ENCODE measurements around the gene CEPT1. TPM values are rescaled to one million over a fixed set of nuclear protein-coding genes. Genes with fewer than 3 reads are reported as not detected.

The CEPT1 gene
- polyA plus RNA-seq, 1 of the 3 experiments (the other 2 are of a cell fraction): 11.6 TPM

DNA sequence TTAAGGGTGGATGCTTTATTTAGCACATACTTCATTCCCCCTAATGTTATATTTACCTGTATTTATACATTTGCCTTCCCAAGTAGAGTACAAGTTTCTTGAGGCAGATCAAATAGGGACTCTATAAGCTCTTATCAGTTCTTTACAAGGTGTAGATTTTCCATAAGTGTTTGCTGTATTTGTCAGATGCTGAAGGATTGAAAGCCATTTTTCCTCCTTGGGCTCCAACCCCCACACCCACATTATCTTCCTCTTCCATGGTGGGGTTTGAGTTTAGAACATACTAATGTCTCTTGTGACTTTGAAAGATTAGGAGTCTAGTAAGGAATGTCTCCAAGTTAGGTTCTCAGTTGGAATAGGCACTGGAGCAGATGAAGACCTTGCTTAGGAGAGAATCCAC, 85.1 kb downstream of the CEPT1 start:
- Histone ChIP-seq H3K36me3 (replicated peaks in 1 of 2; ENCODE audit: control insufficient read depth in 1 of 2, insufficient read depth in 2 of 2, low read length in 1 of 2) (no peaks in the 10 kb centered on the region), H3K9me2 (no peaks in the 10 kb centered on the region), H2AFZ (ENCODE audit: low read depth) (no peak overlapping the region), H3K9me3 (no peaks in the 10 kb centered on the region), H3F3A (replicated peaks; ENCODE audit: insufficient read depth) (peaks cover 19% of the 10 kb centered on the region), H3K4me1 (ENCODE audit: control insufficient read depth in 1 of 2, insufficient read depth in 2 of 2, low read depth in 1 of 2, low read length in 1 of 2) (peaks cover 0 to 32% of the 10 kb centered on the region in 2 experiments; a peak in 3 of 4 replicates), H3K27me3 (ENCODE audit: insufficient read depth) (no peaks in the 10 kb centered on the region), H3K79me2 (ENCODE audit: insufficient read depth) (no peaks in the 10 kb centered on the region), H3K4me3 (ENCODE audit: low read depth in 2 of 2, low read length in 1 of 2) (no peak overlapping the region), H3K4me2 (no peak overlapping the region), H4K20me1 (ENCODE audit: insufficient read depth) (no peaks in the 10 kb centered on the region), H3K27ac (ENCODE audit: low read depth in 2 of 2, low read length in 1 of 2) (no peak overlapping the region), H3K9ac (no peak overlapping the region)
- no peak for DNase-seq
- ChIA-PET POLR2A (no interaction called here), CTCF (interaction anchor here (1.2 to 1.5 kb wide), 2 partner anchors 121 to 175 kb away, joined by 4 to 6 read pairs; no protein-coding TSS in a partner anchor)
- no peak for TF ChIP-seq RXRA (IDR thresholded peaks at IDR 0.05; ENCODE audit: borderline replicate concordance, low read depth)
- no peak for TF ChIP-seq MXI1 (IDR thresholded peaks at IDR 0.05; ENCODE audit: low read depth, low read length)
- TF ChIP-seq, protein P1, sequence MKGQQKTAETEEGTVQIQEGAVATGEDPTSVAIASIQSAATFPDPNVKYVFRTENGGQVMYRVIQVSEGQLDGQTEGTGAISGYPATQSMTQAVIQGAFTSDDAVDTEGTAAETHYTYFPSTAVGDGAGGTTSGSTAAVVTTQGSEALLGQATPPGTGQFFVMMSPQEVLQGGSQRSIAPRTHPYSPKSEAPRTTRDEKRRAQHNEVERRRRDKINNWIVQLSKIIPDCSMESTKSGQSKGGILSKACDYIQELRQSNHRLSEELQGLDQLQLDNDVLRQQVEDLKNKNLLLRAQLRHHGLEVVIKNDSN (IDR thresholded peaks at IDR 0.05; ENCODE audit: borderline replicate concordance, low read depth): no peak
- TF ChIP-seq ELF1 (IDR thresholded peaks at IDR 0.05): no peak

DNA sequence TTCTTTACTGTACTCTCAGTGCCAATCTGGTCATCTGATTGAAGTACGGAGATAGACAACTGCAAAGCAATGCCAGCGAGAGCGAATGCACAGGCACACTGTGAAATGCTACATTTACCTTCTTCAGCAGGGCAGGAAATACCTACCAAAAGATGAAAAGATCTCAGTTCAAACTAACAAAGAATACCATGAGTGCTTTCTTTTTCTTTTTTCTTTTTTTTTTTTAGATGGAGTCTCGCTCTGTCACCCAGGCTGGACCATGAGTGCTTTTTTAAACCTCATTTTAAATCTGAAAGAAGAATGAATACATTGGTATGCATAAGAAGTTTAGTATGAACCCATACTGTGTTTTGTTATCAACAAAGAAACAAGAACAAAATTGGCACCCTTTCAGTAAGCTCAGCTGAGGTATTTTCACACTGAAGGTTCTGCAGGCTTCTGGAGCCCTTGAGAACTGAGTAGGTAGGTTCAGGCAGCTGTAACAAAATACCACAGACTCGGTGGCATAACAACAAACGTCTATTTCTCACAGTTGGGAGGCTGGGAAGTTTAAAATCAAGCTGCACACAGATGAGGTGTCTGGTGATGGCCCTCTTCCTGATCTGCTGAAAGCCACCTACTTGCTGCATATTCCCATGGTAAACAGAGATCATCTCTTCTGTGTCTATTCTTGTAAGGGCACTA, 85.8 kb downstream of the CEPT1 start:
- peaks cover 0 to 32% of the 10 kb centered on the region in 2 experiments; a peak in 3 of 4 replicates for H3K4me1 ChIP-seq (ENCODE audit: control insufficient read depth in 1 of 2, insufficient read depth in 2 of 2, low read depth in 1 of 2, low read length in 1 of 2)

More for the DNA sequence above, 85.8 kb downstream of the CEPT1 start:
- no peaks in the 10 kb centered on the region for H3K79me2 ChIP-seq (ENCODE audit: insufficient read depth)
- H3K9me2 ChIP-seq: no peaks in the 10 kb centered on the region
- WGBS (ENCODE audit: low lambda C conversion rate): 50% methylated on average over 6 of the region's 6 CpGs
- H4K20me1 ChIP-seq (ENCODE audit: insufficient read depth): no peaks in the 10 kb centered on the region
- no peaks in the 10 kb centered on the region for H3K9me3 ChIP-seq
- H2AFZ ChIP-seq (ENCODE audit: low read depth): no peak overlapping the region; the same call in 1 of the 2 replicates
- H3K36me3 ChIP-seq (replicated peaks in 1 of 2; ENCODE audit: control insufficient read depth in 1 of 2, insufficient read depth in 2 of 2, low read length in 1 of 2): no peaks in the 10 kb centered on the region
- H3K4me3 ChIP-seq (ENCODE audit: low read depth in 2 of 2, low read length in 1 of 2): no peak overlapping the region
- CTCF ChIA-PET: interaction anchor here (0.8 to 1.5 kb wide), 2 partner anchors 120 to 174 kb away, joined by 4 read pairs; no protein-coding TSS in a partner anchor
- H3F3A ChIP-seq (replicated peaks; ENCODE audit: insufficient read depth): peaks cover 19% of the 10 kb centered on the region
- no peak for DNase-seq
- H3K9ac ChIP-seq: no peak overlapping the region
- no peak for TF ChIP-seq NRF1 (IDR thresholded peaks at IDR 0.05; ENCODE audit: low read depth, low read length)
- TF ChIP-seq FOSL2 (IDR thresholded peaks at IDR 0.05; ENCODE audit: borderline replicate concordance, low read depth): no peak
- TF ChIP-seq RFX5 (IDR thresholded peaks at IDR 0.05; ENCODE audit: low read length): no peak
- no peak for TF ChIP-seq NFIC (IDR thresholded peaks at IDR 0.05; ENCODE audit: borderline replicate concordance)
- TF ChIP-seq, protein P2, sequence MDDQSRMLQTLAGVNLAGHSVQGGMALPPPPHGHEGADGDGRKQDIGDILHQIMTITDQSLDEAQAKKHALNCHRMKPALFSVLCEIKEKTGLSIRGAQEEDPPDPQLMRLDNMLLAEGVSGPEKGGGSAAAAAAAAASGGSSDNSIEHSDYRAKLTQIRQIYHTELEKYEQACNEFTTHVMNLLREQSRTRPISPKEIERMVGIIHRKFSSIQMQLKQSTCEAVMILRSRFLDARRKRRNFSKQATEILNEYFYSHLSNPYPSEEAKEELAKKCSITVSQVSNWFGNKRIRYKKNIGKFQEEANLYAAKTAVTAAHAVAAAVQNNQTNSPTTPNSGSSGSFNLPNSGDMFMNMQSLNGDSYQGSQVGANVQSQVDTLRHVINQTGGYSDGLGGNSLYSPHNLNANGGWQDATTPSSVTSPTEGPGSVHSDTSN (IDR thresholded peaks at IDR 0.05): no peak
- TF ChIP-seq, protein P3, sequence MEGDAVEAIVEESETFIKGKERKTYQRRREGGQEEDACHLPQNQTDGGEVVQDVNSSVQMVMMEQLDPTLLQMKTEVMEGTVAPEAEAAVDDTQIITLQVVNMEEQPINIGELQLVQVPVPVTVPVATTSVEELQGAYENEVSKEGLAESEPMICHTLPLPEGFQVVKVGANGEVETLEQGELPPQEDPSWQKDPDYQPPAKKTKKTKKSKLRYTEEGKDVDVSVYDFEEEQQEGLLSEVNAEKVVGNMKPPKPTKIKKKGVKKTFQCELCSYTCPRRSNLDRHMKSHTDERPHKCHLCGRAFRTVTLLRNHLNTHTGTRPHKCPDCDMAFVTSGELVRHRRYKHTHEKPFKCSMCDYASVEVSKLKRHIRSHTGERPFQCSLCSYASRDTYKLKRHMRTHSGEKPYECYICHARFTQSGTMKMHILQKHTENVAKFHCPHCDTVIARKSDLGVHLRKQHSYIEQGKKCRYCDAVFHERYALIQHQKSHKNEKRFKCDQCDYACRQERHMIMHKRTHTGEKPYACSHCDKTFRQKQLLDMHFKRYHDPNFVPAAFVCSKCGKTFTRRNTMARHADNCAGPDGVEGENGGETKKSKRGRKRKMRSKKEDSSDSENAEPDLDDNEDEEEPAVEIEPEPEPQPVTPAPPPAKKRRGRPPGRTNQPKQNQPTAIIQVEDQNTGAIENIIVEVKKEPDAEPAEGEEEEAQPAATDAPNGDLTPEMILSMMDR (IDR thresholded peaks at IDR 0.05): no peak
- no peak for TF ChIP-seq SMC3 (IDR thresholded peaks at IDR 0.05; ENCODE audit: low read depth, low read length)
- TF ChIP-seq, protein P4, sequence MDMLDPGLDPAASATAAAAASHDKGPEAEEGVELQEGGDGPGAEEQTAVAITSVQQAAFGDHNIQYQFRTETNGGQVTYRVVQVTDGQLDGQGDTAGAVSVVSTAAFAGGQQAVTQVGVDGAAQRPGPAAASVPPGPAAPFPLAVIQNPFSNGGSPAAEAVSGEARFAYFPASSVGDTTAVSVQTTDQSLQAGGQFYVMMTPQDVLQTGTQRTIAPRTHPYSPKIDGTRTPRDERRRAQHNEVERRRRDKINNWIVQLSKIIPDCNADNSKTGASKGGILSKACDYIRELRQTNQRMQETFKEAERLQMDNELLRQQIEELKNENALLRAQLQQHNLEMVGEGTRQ (IDR thresholded peaks at IDR 0.05; ENCODE audit: borderline replicate concordance, low read depth, low read length): no peak
- TF ChIP-seq MXI1 (IDR thresholded peaks at IDR 0.05; ENCODE audit: low read depth, low read length): no peak
- TF ChIP-seq EZH2phosphoT487 (IDR thresholded peaks at IDR 0.05; ENCODE audit: borderline replicate concordance, low read depth): no peak
- TF ChIP-seq, protein P1 (IDR thresholded peaks at IDR 0.05; ENCODE audit: borderline replicate concordance, low read depth): no peak
- TF ChIP-seq POLR2AphosphoS5 (IDR thresholded peaks at IDR 0.05; ENCODE audit: low read depth, low read length): no peak
- no peak for TF ChIP-seq SIN3A (IDR thresholded peaks at IDR 0.05; ENCODE audit: borderline replicate concordance, low read depth, low read length)
- no peak for TF ChIP-seq CHD2 (IDR thresholded peaks at IDR 0.05; ENCODE audit: low read length, partially characterized antibody)
- TF ChIP-seq FOXM1 (IDR thresholded peaks at IDR 0.05; ENCODE audit: low read depth): no peak
- TF ChIP-seq RAD21 (IDR thresholded peaks at IDR 0.05; ENCODE audit: low read length): no peak
- no peak for TF ChIP-seq MEF2A (IDR thresholded peaks at IDR 0.05; ENCODE audit: borderline replicate concordance, low read depth)
- TF ChIP-seq GATA2 (CRISPR knock-in tag; IDR thresholded peaks at IDR 0.05): no peak
- H3K4me2 ChIP-seq: no peak overlapping the region
- H3K27me3 ChIP-seq (ENCODE audit: insufficient read depth): no peaks in the 10 kb centered on the region
- no peak overlapping the region for H3K27ac ChIP-seq (ENCODE audit: low read depth in 2 of 2, low read length in 1 of 2)
- POLR2A ChIA-PET: no interaction called here
